ENCODE measurements around the gene FHIT.

GRCh38 chr3:61158216-61158615, 93.0 kb downstream of the FHIT start:
- TF ChIP-seq CTCF (IDR thresholded peaks at IDR 0.05; ENCODE audit: low read depth, low read length) (no peak), EZH2phosphoT487 (IDR thresholded peaks at IDR 0.05; ENCODE audit: low read depth) (no peak)
